ENCODE results near the gene OBI1.

GRCh38 chr13:78630511-78630910, 28.4 kb downstream of the OBI1 start:
- TF ChIP-seq CTCF (IDR thresholded peaks at IDR 0.05; ENCODE audit: low read depth, low read length) (no peak), EZH2phosphoT487 (IDR thresholded peaks at IDR 0.05; ENCODE audit: low read depth) (no peak)

Data from OCI-LY3 (cell line).